Renal pelvis (tissue), 4 donors: ENCODE data around the gene NFIX. TPM values are rescaled to one million over a fixed set of nuclear protein-coding genes. Genes with fewer than 3 reads are reported as not detected.

Experiments
- DNase-seq: peaks from one replicate; pipeline ENCODE4 v3.0.0-alpha.2; 2013
- polyA plus RNA-seq, 3 donors: library from polyadenylated mRNA; unstranded; fragments of 120-200 nt; gene quantifications; one replicate each; pipeline ENCODE4 v1.2.1, GENCODE V29; 2013; ENCODE audit not compliant: insufficient read length in 3 of 3

NFIX gene
- polyA plus RNA-seq, 3 donors, result 14.8 to 19.2 (median 14.9) TPM

GRCh38 chr19:13053238-13053637 is 58.0 kb downstream of the NFIX start:
- DNase-seq, result no peak

- DNase-seq, result peak; percentile 90
These were observed 58.7 kb downstream of the NFIX start for GRCh38 chr19:13053761-13054625.

DNA sequence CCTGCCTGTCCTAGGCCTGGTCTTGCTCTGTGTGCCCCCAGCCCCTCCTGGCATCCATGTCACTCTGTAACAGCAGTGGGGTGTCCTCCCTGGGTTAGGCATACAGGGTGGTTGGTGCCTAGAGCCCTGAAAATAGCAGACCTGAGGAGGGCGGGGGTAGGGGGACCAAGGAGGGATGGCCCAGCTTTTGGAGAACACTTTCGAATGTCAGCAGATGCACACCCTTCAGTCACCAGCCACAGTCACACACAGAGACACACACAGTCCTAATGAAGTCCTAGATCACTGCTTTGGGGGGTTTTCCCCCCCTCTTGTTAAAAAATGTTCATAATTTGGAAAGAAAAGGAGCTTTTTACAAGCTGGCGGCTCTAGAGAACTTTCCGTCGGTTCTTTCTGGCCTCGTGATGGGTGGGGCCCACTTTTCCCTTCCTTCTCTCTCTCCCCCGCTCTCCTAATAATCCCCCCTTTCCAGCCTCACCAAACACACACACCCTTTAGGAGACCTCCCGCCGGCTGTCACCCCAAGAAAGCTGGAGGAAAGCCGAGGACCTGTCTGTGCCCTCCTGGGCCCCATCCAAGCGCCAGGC is 59.4 kb downstream of the NFIX start:
- DNase-seq, result no peak

DNA sequence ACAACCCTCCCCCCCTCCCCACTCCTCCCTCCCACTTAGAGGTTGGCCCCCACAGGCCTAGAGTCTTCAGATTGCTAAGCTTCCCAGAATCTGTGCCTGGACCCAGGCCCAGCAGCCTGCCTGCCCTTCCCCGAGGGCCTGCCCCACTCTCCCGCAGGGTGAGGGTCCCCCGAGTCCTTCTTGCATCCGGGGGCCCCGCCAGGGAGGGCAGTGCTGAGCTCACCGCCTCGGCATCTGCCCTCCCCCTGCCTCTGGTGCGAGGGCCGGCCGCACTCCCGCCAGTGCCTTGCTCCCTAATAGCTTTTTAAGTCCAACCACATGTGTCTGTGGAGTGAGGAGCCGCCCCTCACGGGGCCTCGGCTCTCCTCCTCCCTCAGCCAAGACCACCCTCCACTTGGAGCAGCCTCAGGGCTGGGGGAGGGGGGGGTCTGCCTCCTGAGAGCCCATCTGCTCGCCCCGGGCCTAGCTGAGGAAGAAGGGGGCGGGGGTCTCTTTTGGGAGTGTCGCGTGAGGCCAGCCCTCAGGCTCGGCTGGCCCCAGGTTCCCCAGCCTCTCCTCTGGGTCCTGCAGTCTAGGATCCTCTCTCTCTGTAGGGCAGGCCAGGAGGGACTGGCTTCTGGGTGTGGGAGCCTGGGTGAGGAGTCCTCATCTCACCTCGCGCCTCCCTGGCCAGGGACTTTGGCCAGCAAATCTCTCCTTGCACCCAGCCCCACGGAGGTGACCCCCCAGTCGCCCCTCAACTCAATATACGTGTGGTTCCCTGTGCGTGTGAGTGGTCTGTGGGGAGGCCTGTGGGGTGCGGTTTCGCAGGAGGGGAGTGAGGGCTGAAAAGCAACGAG is 60.2 kb downstream of the NFIX start:
- DNase-seq, result peak; percentile 81

DNA sequence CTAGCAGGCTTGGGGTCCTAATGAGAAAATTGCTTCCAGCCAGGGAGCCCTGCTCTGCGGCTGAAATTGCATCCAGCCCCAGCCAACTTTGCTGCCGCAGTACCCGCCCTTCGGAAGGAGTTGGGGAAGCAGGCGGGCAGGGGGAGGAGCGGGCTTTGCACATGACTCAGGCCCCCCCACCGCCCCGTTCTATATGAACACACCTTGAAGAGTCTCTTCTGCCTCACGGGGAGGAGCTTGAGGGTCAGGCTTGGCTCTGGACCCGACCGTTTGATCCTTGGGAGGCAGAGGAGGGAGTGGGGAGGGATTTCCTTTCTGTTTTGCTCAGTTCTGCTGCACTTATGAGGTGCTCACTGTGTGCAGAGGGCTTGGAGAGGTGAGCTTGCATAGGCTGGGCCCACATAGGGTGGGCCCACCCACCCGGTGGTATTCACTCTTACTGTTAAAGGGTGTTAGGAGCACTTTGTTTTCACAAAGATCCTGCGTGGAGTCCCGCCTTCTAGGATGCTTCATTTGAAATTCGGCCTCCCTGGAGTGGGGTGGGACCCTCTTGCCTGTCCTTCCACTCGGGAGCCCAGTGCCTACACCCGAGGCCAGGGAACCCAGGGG is 60.9 kb downstream of the NFIX start:
- DNase-seq, result no peak

GRCh38 chr19:13057147-13057572 is 61.9 kb downstream of the NFIX start:
- DNase-seq, result no peak

DNA sequence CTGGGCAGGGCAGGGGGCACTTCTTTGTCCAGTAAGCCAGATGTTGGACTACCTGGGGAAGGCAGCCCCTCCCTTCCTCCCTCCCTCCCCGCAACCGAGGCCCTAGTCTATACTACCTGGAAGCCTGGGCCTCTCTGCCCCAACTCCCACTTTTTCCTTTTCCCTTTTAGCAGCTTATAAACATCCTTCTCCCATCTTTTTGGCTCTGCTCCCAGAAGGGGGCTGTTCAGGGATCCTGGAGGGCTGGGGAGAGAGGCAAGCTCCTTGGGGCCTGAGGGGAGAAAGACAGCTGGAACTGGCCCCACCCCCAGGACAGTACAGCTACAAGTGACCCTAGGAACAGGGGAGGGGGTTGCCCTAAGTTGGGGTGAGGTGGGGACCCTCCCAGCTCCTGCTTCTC is 62.5 kb downstream of the NFIX start:
- no peak for DNase-seq

GRCh38 chr19:13058951-13059660 is 63.8 kb downstream of the NFIX start:
- DNase-seq, result no peak

- no peak for DNase-seq
These were observed 65.1 kb downstream of the NFIX start for GRCh38 chr19:13060233-13060963.

- DNase-seq, result peak; percentile 82
These were observed 66.0 kb downstream of the NFIX start for GRCh38 chr19:13060964-13061927.

DNA sequence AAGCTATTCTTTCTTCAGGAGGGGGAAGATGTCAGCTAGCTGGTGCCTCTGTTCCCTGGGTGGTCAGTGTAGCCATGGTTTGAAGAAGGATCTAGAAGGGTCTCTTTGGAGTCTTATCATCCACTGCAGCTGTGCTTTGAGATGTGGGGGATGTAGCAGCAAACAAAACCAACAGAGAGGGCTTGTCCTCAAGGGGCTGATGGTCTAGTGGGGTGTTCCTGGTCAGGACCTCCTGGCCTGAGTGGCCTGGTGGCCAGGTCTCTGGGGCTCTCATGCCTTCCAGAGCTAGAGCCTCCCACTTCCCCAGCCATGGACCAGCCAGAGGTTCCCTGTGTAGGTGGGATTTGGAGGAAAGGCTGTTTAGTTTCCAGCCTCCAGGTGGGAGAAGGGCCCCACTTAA is 67.0 kb downstream of the NFIX start:
- DNase-seq, result no peak

GRCh38 chr19:13063461-13064091 is 68.3 kb downstream of the NFIX start:
- DNase-seq, result no peak

DNA sequence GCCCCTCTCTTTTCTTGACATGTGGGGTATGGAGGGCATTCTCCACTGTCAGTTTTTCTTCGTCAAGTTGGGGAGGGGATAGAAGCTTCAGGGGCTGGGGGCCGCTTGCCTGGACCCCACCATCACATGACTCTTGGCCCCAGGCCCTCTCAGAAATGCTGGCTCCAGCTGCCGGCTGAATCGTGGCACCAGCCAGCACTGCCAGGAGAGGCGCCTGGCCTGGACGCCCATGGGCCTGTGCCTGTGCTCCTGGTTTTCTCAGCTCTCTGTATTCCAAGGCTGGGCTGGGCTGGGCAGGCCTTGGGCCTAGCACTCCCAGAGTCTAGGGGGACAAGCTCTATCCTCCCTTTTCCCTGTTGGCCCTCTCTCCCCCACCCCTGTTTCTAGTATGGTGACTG is 68.8 kb downstream of the NFIX start:
- no peak for DNase-seq

DNA sequence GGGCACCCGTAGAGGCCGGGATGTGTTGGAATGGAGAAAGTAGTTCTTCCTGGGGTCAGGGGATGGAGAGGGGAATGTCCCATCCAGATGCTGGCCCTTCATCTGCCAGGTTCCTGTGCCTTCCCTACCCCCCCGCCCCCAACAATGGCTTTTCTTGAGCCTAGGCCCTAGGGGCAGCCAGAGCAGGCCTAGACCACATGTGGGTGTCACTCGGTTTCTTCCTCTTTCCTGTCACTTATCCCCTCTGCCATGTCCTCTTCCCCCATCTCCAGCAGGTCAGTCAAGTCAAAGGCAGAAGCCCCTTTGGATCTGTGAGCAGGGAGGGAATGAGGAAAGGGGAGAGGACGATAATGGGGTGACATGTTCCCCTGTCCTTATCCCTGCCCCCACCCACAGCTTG is 71.0 kb downstream of the NFIX start:
- DNase-seq, result no peak

- no peak for DNase-seq
These were observed 71.9 kb downstream of the NFIX start for GRCh38 chr19:13066933-13067807.

GRCh38 chr19:13068085-13068846 is 73.0 kb downstream of the NFIX start:
- DNase-seq, result no peak
